HG03469 (cell line): ENCODE data around the gene XYLT1.

ENCODE experiments used
- ATAC-seq: cut with Tn5 transposase; IDR thresholded peaks from one replicate; pipeline ENCODE4 v1.9.1; 2021; ENCODE audit warnings: mild to moderate bottlenecking, moderate library complexity, moderate number of reproducible peaks; ENCODE audit not compliant: unreplicated experiment

XYLT1 gene

DNA sequence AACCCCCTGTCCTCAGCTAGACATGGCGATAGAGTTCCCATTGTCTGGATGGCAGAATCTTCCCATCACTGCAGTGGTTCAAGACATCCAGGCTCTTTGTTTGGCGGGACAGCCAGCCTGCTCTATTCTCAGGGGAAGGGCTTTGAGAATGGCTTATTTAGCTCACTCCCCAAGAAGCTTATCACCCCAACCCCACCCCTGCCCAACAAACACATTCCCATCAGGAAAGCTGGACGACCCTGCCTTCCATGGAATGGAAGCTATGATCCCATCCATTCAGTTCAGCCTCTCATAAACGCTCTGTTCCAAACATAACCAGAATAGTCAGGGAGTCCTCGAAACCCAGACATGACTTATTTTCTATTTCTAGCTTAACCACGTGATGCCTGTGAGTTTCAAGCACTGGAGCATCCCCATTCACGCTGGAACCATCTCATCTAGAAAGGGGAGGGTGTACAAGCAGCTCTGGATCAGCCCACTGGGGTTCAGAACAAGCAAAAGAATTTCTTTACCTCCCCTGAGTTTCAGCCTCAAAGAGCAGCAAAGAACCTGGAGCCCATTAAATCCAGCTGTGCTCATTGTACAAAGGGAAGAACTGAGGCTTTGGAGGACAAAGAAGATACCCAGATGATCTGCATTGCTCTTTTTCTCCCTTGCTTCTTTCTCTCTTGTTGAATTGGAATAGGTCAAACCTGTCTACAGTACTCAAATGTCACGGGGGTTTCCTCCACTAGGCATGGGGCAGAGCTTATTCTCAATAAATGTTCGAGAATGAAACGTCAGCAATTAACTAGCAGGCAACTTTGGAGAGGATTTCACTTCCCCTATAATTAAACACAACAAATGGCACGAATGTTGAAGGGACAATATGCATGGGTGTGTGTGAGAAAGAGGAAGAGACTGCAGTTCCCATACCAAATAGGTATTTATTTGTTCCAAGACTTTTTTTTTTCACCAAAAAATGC lies 93.1 kb downstream of the XYLT1 start:
- peak; percentile 47 for ATAC-seq

DNA sequence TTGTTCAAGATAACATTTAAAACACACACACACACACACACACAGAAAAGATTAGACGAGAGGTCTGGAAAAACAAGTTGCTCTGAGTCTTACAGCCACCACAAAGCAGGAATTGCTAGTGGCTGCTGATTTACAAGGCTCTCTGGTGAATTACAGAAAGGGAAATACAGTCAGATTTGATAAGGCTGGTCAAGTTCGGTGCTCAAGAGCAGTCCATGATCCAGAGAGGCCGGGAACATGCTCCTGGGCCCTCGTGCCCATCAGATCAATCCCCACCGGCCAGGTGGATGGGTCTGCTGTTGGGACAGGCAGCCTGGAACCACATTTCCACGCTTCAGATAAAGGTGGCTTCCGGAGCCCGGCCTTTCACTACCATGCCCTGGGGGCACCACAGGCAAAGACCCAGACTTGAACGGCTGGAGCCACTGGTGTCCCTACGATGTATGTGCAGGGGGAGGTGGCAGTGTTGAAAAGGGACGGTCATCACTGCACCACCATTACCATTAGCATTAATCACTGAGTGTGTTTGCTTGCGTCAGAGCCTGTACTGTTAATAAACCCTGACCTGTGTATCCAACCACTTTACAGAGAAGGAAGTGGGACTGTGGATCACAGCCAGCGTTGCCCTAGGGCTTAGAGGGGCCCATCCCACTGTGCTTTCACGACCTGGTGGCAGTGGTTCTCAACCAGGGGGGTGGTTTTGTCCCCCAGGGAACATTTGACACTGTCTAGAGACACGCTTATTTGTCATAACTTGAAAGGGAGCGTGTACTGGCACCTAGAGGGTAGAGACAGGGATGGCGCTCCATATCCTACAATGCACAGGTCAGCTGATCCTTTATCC lies 95.1 kb downstream of the XYLT1 start:
- no peak for ATAC-seq

DNA sequence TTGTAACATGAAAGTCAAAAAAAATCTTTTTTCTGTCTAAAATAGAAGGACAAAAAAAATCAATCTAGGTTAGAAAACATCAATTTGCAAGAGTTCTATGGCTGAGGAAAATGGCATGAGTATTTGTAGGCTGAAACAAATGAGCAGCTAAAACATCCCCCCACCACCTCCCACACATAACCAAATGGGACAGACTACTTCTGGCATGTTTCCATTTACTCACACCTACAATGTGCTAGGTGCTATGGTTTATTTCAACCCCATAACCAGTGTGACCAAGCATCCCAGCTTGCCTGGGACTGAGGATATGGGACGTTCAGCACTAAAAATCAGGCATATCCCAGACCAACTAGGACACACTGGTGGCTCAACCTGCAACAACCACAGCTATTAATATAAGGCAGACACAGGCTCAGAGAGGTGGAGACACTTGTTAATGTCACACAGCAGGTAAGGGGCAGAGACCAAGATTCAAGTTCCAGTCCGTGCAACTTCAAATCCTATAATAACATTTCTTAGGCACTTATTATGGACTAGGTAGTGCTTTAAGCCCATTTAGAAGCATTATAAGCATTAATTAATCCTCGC lies 96.0 kb downstream of the XYLT1 start:
- no peak for ATAC-seq

DNA sequence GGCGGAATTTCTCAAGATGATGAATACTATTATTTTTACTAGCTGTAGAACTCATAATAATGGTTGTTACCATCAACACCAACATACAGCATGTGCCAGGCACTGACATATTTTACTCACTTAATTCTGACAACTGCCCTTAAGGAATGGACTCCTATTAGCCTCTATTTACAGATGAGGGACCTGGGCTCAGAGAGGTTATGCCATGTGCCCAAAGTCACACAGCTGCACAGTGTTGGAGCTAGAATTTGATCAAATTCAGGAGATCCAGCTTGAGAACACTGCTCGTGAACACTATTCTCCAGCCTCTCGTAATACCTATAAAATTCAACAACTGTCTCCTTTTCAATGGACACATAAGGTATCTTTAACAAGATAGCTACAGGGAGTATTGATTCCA lies 97.2 kb downstream of the XYLT1 start:
- ATAC-seq = no peak

- ATAC-seq = no peak
Measured at GRCh38 chr16:17372386-17372785, 98.4 kb downstream of the XYLT1 start.

GRCh38 chr16:17371299-17371698 lies 99.5 kb downstream of the XYLT1 start:
- no peak for ATAC-seq

- no peak for ATAC-seq
Measured at GRCh38 chr16:17370731-17371285, 100.0 kb downstream of the XYLT1 start.

- no peak for ATAC-seq
Measured at GRCh38 chr16:17370223-17370707, 100.5 kb downstream of the XYLT1 start.

DNA sequence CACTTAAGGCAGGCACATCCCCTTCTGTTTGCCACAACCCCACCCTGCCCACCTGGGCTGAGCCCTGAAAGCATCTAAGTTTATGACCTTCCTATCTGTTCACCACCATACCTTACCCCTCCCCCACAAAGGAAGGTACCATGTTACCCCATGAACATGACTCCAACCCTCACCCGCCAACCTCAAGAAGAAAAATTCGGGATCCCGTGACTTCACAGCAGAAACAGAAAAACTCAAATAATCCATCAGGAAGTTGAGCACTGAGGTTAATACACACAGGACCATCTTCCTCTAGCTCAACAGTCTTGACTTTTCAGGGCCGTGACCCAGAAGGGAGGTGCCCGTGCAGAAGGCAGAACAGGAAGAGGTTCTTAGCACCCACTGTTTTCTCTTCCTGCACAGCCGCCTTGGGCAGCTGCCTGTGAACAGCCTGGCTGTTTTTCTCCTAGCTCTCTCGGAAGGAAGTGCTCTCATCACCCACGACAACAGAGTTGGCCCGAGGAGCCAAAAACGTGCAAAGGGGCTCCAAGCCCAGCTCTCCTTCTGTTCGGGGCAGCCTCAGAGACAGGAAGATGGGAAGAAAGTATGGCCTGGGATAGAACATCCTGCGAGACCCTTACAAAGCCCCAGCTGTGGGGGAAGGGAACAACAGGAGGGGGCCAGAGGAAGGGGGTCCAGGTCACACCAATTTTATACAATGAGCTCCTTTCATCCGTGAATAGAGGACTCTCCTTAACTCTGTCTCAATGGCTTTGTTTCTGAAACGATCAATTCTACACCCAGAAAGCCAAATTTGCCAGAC lies 101.1 kb downstream of the XYLT1 start:
- peak; percentile 65 for ATAC-seq

- ATAC-seq = no peak
Measured at GRCh38 chr16:17368951-17369350, 101.8 kb downstream of the XYLT1 start.

DNA sequence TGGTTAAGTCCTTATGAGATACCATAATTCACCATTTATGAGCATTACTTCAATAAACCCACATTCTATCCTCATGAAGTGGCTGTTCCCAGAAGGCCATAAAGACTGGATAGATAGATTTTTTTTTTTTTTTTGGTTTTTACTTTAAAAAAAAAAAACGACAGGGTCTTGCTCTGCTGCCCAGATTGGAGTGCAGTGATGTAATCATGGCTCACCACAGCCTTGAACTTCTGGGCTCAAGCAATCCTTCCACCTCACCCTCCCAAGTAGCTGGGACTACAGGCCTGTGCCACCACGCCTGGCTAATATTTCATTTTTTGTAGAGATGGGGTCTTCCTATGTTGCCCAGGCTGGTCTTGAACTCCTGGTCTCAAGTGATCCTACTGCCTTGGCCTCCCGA lies 102.3 kb downstream of the XYLT1 start:
- ATAC-seq = no peak

DNA sequence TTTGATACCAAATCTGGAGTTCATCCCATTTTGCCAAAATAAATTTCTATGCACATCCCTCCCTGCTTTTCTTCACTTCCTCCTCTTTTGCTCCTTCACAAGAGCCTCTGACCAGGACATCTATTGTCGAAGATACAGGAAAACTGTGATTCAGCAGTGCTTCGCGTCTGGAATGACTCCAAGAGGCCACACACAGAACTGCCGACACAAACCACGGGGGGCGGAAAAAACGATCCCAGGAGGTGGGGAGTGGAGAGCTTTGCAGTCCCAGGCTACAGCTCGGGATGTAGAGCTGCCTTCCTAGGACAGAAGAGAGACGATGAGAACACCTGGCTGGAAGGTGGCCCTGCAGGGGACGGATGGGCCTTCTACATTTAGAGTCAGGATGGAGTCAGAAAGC lies 102.8 kb downstream of the XYLT1 start:
- ATAC-seq = no peak

DNA sequence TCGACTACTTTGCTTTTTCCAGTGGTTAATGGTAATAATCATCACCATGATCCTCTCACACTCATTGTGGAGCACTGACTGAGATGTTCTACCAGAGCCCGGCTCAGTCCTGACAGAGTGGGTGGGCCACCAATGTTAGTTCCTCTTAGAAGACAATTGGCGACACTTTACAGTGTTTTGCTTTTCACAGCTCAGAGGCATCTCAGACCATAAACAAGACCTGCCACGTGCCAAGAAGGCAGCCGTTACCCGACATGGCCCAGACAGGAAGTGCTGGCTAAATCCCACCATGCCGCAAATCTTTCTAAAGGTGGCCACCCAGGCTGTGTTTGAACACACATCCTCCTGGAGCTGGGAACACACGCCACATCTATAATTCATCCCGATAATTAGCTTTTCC lies 103.7 kb downstream of the XYLT1 start:
- ATAC-seq = no peak

DNA sequence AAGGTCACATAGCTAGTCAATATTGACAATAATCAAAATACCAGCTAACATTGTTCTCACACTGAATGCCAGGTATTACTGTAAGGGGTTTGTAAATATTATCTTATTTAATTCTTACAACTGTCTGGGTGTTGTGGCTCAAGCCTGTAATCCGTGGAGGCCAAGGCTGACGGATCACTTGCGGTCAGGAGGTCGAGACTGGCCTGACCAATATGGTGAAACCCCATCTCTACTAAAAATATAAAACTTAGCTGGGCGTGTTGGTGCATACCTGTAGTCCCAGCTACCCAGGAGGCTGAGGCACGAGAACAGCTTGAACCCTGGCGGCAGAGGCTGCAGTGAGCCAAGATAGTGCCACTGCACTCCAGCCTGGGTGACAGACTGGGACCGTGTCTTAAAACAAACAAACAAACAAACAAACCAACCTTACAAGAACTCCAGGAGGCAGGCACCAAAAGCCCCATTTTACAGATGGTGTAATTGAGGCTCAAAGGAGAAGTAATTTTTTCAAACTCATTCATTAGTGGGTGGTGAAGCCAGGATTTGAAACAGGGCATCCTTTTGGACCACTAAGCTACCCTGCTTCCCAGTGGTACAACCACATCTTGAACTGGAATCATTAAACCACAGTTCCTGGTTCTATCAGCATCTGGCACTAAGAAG lies 104.3 kb downstream of the XYLT1 start:
- ATAC-seq = no peak

DNA sequence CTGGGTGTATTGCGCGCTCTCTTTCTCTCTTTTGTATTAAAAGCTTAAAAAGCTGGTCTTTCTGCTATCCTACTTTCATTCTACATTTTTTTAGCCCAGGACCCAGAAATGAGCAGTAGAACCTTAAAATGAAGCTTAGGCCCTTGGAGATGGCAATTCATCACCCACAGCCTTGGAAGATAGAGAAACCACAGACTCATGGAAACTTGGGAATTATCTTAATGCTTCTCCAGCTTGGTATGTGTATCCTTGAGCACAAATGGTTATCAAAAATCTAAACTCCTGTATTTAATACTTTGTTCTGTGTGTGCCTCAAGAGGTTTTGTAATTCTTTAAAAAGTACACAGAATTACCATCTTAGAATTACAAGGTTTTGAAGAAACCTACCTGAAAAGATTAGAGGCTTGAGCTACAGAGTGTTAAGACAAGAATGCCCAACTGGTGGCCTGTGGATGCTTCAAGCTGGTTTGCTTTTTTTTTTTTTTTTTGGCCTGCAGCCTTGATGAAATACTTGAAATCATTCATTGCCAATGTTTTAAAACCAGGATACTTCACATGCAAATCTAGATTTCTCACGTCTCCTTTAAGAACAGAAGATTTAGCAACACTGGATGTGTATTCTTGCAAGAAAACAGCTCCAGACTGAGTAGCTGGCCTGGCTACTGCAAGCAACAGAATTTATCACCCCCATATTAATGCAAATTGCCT lies 105.0 kb downstream of the XYLT1 start:
- ATAC-seq = no peak

GRCh38 chr16:17365211-17365541 lies 105.6 kb downstream of the XYLT1 start:
- ATAC-seq = no peak

DNA sequence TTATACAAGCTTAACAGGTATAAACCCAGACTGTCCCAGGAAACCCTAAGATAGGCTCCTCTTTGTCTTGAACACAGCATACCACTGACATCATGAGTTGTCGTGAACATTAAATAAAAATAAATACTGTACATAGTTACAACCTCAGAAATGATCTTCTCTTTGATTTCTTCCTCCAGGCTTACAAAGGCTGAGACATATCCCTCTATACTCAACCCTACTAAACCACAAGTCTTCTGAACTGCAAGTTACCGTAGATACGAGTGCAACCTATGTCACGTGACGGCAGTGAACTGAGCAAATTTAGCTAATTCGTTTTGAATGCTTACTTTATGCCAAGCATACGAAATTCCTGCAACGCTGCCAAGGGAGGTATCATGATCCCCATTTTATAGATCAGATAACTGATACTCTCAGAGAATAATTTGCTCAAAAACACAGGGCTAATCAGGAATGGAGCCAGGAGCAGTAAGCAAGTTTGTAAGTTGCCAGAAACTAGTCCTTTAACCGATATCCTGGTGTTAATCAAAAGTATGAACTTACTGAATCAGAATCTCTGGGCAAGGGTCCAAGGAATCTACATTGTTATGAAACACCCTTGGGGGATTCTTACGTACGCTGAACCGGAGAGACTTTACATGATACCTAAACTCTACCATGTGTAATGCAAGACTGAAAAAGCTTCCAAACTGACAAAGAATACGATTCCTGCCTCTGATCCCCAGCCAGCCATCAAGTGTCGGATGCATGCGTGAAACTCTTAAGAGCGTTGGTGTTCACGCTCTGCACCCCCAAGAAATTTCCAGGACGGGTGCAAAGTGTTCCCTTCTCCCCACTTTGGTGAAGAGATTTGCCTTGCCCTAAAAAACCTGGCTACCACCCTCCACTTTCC lies 106.2 kb downstream of the XYLT1 start:
- no peak for ATAC-seq

DNA sequence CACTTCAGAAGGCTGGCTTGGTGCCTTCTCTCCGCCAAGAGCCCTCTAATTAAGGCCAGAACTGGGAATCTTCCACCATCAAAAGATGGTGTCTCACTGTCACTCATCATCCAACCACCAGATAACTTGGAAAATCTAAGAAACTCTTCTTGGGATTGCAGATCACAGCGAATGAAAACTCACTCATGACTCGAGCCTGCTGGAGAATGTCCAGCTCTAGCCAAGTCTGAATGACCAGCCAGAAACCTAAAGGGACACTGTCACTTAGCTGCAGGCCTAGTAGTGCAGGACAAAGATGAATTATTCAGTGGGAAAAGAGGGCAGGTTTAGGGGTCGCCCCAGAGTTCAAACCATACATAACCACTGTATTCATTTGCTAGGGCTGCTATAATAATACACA lies 107.8 kb downstream of the XYLT1 start:
- no peak for ATAC-seq
